ENCODE results near the gene PRSS38. TPM values are rescaled to one million over a fixed set of nuclear protein-coding genes. Genes with fewer than 3 reads are reported as not detected.

Gene PRSS38
- total RNA-seq, 1 donor from 2014 or later, result not detected

DNA sequence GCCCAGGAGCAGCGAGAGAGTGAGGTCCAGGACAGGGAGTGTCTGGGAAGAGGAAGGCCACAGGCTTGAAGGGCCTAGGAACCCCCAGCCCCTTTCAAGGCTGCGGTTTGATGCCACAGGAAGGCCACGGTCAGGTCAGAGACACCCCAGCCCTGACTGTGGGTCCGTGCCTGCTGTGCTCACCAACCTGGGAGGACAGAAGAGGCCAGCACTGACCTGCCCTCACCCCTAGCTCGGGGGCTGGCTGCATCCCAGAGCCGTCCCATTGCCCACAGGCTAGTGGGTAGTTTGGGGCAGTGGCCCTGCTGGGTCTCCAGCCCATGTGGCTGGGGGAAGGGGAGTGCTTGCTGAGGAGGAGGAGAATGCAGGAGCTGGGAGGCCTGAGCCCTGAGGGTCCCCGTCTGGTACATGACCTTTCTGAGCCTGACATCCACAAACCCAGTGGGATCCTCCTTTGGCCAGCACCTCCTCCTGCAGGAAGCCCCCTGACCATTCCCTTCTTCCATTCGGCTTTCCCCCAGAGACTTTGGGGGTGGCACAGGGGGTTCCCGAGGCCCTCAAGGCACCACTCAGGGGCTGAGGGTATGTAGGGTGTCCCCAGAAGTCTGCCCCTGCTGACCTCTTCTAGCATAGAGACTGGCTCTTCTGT lies 77.9 kb downstream of the PRSS38 start:
- peaks cover 4% of the 10 kb centered on the region for H3K36me3 Mint-ChIP-seq (ENCODE audit: low read depth, unreplicated experiment)
- H3K27me3 Mint-ChIP-seq (ENCODE audit: unreplicated experiment), result peaks cover 15% of the 10 kb centered on the region
- H3K27ac Mint-ChIP-seq (ENCODE audit: unreplicated experiment), result no peak overlapping the region
- TF ChIP-seq CTCF (IDR thresholded peaks at IDR 0.05; ENCODE audit: unreplicated experiment), result no peak
- no peak for DNase-seq (ENCODE audit: low spot score)
- H3K9me3 Mint-ChIP-seq (ENCODE audit: unreplicated experiment), result no peaks in the 10 kb centered on the region
- H3K4me1 Mint-ChIP-seq (ENCODE audit: unreplicated experiment), result no peaks in the 10 kb centered on the region
- no peak overlapping the region for H3K4me3 Mint-ChIP-seq (ENCODE audit: unreplicated experiment)

- Mint-ChIP-seq H3K36me3 (ENCODE audit: low read depth, unreplicated experiment) (peaks cover 4% of the 10 kb centered on the region), H3K4me1 (ENCODE audit: unreplicated experiment) (no peaks in the 10 kb centered on the region), H3K27ac (ENCODE audit: unreplicated experiment) (no peak overlapping the region), H3K9me3 (ENCODE audit: unreplicated experiment) (no peaks in the 10 kb centered on the region), H3K4me3 (ENCODE audit: unreplicated experiment) (no peak overlapping the region), H3K27me3 (ENCODE audit: unreplicated experiment) (peaks cover 15% of the 10 kb centered on the region)
- no peak for TF ChIP-seq CTCF (IDR thresholded peaks at IDR 0.05; ENCODE audit: unreplicated experiment)
- DNase-seq (ENCODE audit: low spot score), result peak; percentile 2
These were observed 78.7 kb downstream of the PRSS38 start for GRCh38 chr1:227893949-227894721.

- Mint-ChIP-seq H3K4me3 (ENCODE audit: unreplicated experiment) (no peak overlapping the region), H3K4me1 (ENCODE audit: unreplicated experiment) (no peaks in the 10 kb centered on the region), H3K27me3 (ENCODE audit: unreplicated experiment) (peaks cover 12% of the 10 kb centered on the region), H3K36me3 (ENCODE audit: low read depth, unreplicated experiment) (peaks cover 4% of the 10 kb centered on the region), H3K27ac (ENCODE audit: unreplicated experiment) (no peak overlapping the region), H3K9me3 (ENCODE audit: unreplicated experiment) (no peaks in the 10 kb centered on the region)
- DNase-seq (ENCODE audit: low spot score), result peak; percentile 1
- TF ChIP-seq CTCF (IDR thresholded peaks at IDR 0.05; ENCODE audit: unreplicated experiment), result no peak
These were observed 79.5 kb downstream of the PRSS38 start for GRCh38 chr1:227894831-227895451.

Other genes starting within 250 kb of the PRSS38 start
- gene JMJD4, start 80.4 kb upstream of the PRSS38 start, total RNA-seq (ENCODE audit: unreplicated experiment), result 13.4 TPM
- gene SNAP47, start 80.2 kb upstream of the PRSS38 start, total RNA-seq (ENCODE audit: unreplicated experiment), result 32.2 TPM
- gene WNT9A, start 132.3 kb downstream of the PRSS38 start, total RNA-seq (ENCODE audit: unreplicated experiment), result 1.0 TPM
- not detected for gene WNT3A, start 191.3 kb downstream of the PRSS38 start, total RNA-seq (ENCODE audit: unreplicated experiment)

Measured in endothelial cell (in vitro differentiated cells).